Glomerular visceral epithelial cell (primary cell): ENCODE results near the gene TRMO.
A peak's percentile ranks its signal among the peaks of the same experiment; 100 is the strongest.

Experiments
- DNase-seq: peaks from one replicate; pipeline ENCODE4 v3.0.0-alpha.2; 2016; ENCODE audit errors: extremely low spot score

The TRMO gene

GRCh38 chr9:97904725-97905124 is 17.6 kb downstream of the TRMO start:
- no peak for DNase-seq

GRCh38 chr9:97903177-97903576 is 19.1 kb downstream of the TRMO start:
- no peak for DNase-seq

- DNase-seq: peak; percentile 66
Observed at GRCh38 chr9:97900738-97901565, 21.3 kb downstream of the TRMO start.

GRCh38 chr9:97900103-97900737 is 22.1 kb downstream of the TRMO start:
- no peak for DNase-seq

GRCh38 chr9:97895695-97896332 is 26.5 kb downstream of the TRMO start:
- no peak for DNase-seq

- DNase-seq: no peak
Observed at GRCh38 chr9:97895211-97895610, 27.1 kb downstream of the TRMO start.

- no peak for DNase-seq
Observed at GRCh38 chr9:97892421-97892820, 29.9 kb downstream of the TRMO start.

- no peak for DNase-seq
Observed at GRCh38 chr9:97891736-97892135, 30.6 kb downstream of the TRMO start.

- DNase-seq: no peak
Observed at GRCh38 chr9:97889941-97890887, 32.1 kb downstream of the TRMO start.

GRCh38 chr9:97880336-97880735 is 42.0 kb downstream of the TRMO start:
- no peak for DNase-seq

- no peak for DNase-seq
Observed at GRCh38 chr9:97876061-97876460, 46.2 kb downstream of the TRMO start.

GRCh38 chr9:97875111-97875510 is 47.2 kb downstream of the TRMO start:
- DNase-seq: no peak

GRCh38 chr9:97874624-97875023 is 47.7 kb downstream of the TRMO start:
- no peak for DNase-seq

GRCh38 chr9:97873882-97874281 is 48.4 kb downstream of the TRMO start:
- peak; percentile 69 for DNase-seq

GRCh38 chr9:97873425-97873824 is 48.9 kb downstream of the TRMO start:
- DNase-seq: no peak

GRCh38 chr9:97868859-97869258 is 53.4 kb downstream of the TRMO start:
- no peak for DNase-seq

GRCh38 chr9:97866848-97867247 is 55.5 kb downstream of the TRMO start:
- no peak for DNase-seq

- no peak for DNase-seq
Observed at GRCh38 chr9:97866300-97866699, 56.0 kb downstream of the TRMO start.

- no peak for DNase-seq
Observed at GRCh38 chr9:97864396-97864795, 57.9 kb downstream of the TRMO start.

GRCh38 chr9:97863314-97863713 is 59.0 kb downstream of the TRMO start:
- no peak for DNase-seq

GRCh38 chr9:97861148-97861475 is 61.2 kb downstream of the TRMO start:
- DNase-seq: no peak
